ENCODE data around the gene CDAN1.
"Not testable (repeated sequence)": the region's sequence is repeated elsewhere in the genome, so short reads cannot be mapped to it uniquely, and the experiment has no call there.

Gene CDAN1
- total RNA-seq = 30.7 to 44.7 (median 35.8) reads per million in 3 donors

GRCh38 chr15:42736793-42737528, at the start of gene CDAN1:
Gene CDAN1, minus strand, starts transcription at chr15:42737128. Its CDS starts 26 bp downstream, at chr15:42737102.
- peak; percentile 89 to 92 (median 89) for DNase-seq
- Histone ChIP-seq H3K4me1 (ENCODE audit: control insufficient read depth, insufficient read depth, low read length, poor library complexity, severe bottlenecking) (peaks cover 12% of the 10 kb centered on the region), H3K27me3 (replicated peaks; ENCODE audit: control insufficient read depth, insufficient read depth, low read length, poor library complexity, severe bottlenecking) (no peaks in the 10 kb centered on the region), H3K36me3 (ENCODE audit: control insufficient read depth, insufficient read depth, low read length) (peaks cover 18% of the 10 kb centered on the region), H3K9me3 (ENCODE audit: control insufficient read depth, low read length) (no peaks in the 10 kb centered on the region), H3K27ac (ENCODE audit: insufficient read depth, low read length, poor library complexity, severe bottlenecking) (peak within 1 kb of the TSS; percentile 72), H3K4me3 (ENCODE audit: insufficient read depth, low read depth, low read length, poor library complexity, severe bottlenecking) (peak within 1 kb of the TSS; percentile 80)

GRCh38 chr15:42785569-42785968, 48.6 kb upstream of the CDAN1 start:
- H3K4me3 ChIP-seq (ENCODE audit: insufficient read depth, low read depth, low read length, poor library complexity, severe bottlenecking) = no peak overlapping the region
- H3K27me3 ChIP-seq (replicated peaks; ENCODE audit: control insufficient read depth, insufficient read depth, low read length, poor library complexity, severe bottlenecking) = no peaks in the 10 kb centered on the region
- no peaks in the 10 kb centered on the region for H3K4me1 ChIP-seq (ENCODE audit: control insufficient read depth, insufficient read depth, low read length, poor library complexity, severe bottlenecking)
- H3K9me3 ChIP-seq (ENCODE audit: control insufficient read depth, low read length) = no peaks in the 10 kb centered on the region
- no peak overlapping the region for H3K27ac ChIP-seq (ENCODE audit: insufficient read depth, low read length, poor library complexity, severe bottlenecking)
- H3K36me3 ChIP-seq (ENCODE audit: control insufficient read depth, insufficient read depth, low read length) = peaks cover 4% of the 10 kb centered on the region
- DNase-seq = no peak

- no peaks in the 10 kb centered on the region for H3K9me3 ChIP-seq (ENCODE audit: control insufficient read depth, low read length)
- H3K27me3 ChIP-seq (replicated peaks; ENCODE audit: control insufficient read depth, insufficient read depth, low read length, poor library complexity, severe bottlenecking) = no peaks in the 10 kb centered on the region
- H3K4me3 ChIP-seq (ENCODE audit: insufficient read depth, low read depth, low read length, poor library complexity, severe bottlenecking) = no peak overlapping the region
- no peak overlapping the region for H3K27ac ChIP-seq (ENCODE audit: insufficient read depth, low read length, poor library complexity, severe bottlenecking)
- no peaks in the 10 kb centered on the region for H3K4me1 ChIP-seq (ENCODE audit: control insufficient read depth, insufficient read depth, low read length, poor library complexity, severe bottlenecking)
- peaks cover 4% of the 10 kb centered on the region for H3K36me3 ChIP-seq (ENCODE audit: control insufficient read depth, insufficient read depth, low read length)
- no peak for DNase-seq
These were observed 47.8 kb upstream of the CDAN1 start for GRCh38 chr15:42784705-42785104.

GRCh38 chr15:42782716-42783115, 45.8 kb upstream of the CDAN1 start:
- Histone ChIP-seq H3K27me3 (replicated peaks; ENCODE audit: control insufficient read depth, insufficient read depth, low read length, poor library complexity, severe bottlenecking) (no peaks in the 10 kb centered on the region), H3K36me3 (ENCODE audit: control insufficient read depth, insufficient read depth, low read length) (peaks cover 4% of the 10 kb centered on the region), H3K9me3 (ENCODE audit: control insufficient read depth, low read length) (no peaks in the 10 kb centered on the region), H3K27ac (ENCODE audit: insufficient read depth, low read length, poor library complexity, severe bottlenecking) (no peak overlapping the region), H3K4me3 (ENCODE audit: insufficient read depth, low read depth, low read length, poor library complexity, severe bottlenecking) (no peak overlapping the region), H3K4me1 (ENCODE audit: control insufficient read depth, insufficient read depth, low read length, poor library complexity, severe bottlenecking) (no peaks in the 10 kb centered on the region)
- no peak for DNase-seq

GRCh38 chr15:42775416-42775815, 38.5 kb upstream of the CDAN1 start:
- Histone ChIP-seq H3K4me1 (ENCODE audit: control insufficient read depth, insufficient read depth, low read length, poor library complexity, severe bottlenecking) (no peaks in the 10 kb centered on the region), H3K9me3 (ENCODE audit: control insufficient read depth, low read length) (no peaks in the 10 kb centered on the region), H3K27me3 (replicated peaks; ENCODE audit: control insufficient read depth, insufficient read depth, low read length, poor library complexity, severe bottlenecking) (no peaks in the 10 kb centered on the region), H3K27ac (ENCODE audit: insufficient read depth, low read length, poor library complexity, severe bottlenecking) (no peak overlapping the region), H3K36me3 (ENCODE audit: control insufficient read depth, insufficient read depth, low read length) (peaks cover 13% of the 10 kb centered on the region), H3K4me3 (ENCODE audit: insufficient read depth, low read depth, low read length, poor library complexity, severe bottlenecking) (no peak overlapping the region)
- no peak for DNase-seq

GRCh38 chr15:42772901-42773300, 36.0 kb upstream of the CDAN1 start:
- no peaks in the 10 kb centered on the region for H3K9me3 ChIP-seq (ENCODE audit: control insufficient read depth, low read length)

GRCh38 chr15:42772144-42772543, 35.2 kb upstream of the CDAN1 start:
- no peak for DNase-seq
- Histone ChIP-seq H3K27ac (ENCODE audit: insufficient read depth, low read length, poor library complexity, severe bottlenecking) (no peak overlapping the region), H3K9me3 (ENCODE audit: control insufficient read depth, low read length) (no peaks in the 10 kb centered on the region), H3K4me1 (ENCODE audit: control insufficient read depth, insufficient read depth, low read length, poor library complexity, severe bottlenecking) (no peaks in the 10 kb centered on the region), H3K27me3 (replicated peaks; ENCODE audit: control insufficient read depth, insufficient read depth, low read length, poor library complexity, severe bottlenecking) (no peaks in the 10 kb centered on the region), H3K36me3 (ENCODE audit: control insufficient read depth, insufficient read depth, low read length) (peaks cover 16% of the 10 kb centered on the region), H3K4me3 (ENCODE audit: insufficient read depth, low read depth, low read length, poor library complexity, severe bottlenecking) (no peak overlapping the region)

More at GRCh38 chr15:42772901-42773300, 36.0 kb upstream of the CDAN1 start:
- Histone ChIP-seq H3K36me3 (ENCODE audit: control insufficient read depth, insufficient read depth, low read length) (peaks cover 16% of the 10 kb centered on the region), H3K27ac (ENCODE audit: insufficient read depth, low read length, poor library complexity, severe bottlenecking) (no peak overlapping the region), H3K4me1 (ENCODE audit: control insufficient read depth, insufficient read depth, low read length, poor library complexity, severe bottlenecking) (no peaks in the 10 kb centered on the region), H3K4me3 (ENCODE audit: insufficient read depth, low read depth, low read length, poor library complexity, severe bottlenecking) (no peak overlapping the region), H3K27me3 (replicated peaks; ENCODE audit: control insufficient read depth, insufficient read depth, low read length, poor library complexity, severe bottlenecking) (no peaks in the 10 kb centered on the region)
- no peak for DNase-seq

- H3K27me3 ChIP-seq (replicated peaks; ENCODE audit: control insufficient read depth, insufficient read depth, low read length, poor library complexity, severe bottlenecking); H3K4me1 ChIP-seq (ENCODE audit: control insufficient read depth, insufficient read depth, low read length, poor library complexity, severe bottlenecking); H3K9me3 ChIP-seq (ENCODE audit: control insufficient read depth, low read length); H3K27ac ChIP-seq (ENCODE audit: insufficient read depth, low read length, poor library complexity, severe bottlenecking); DNase-seq; H3K36me3 ChIP-seq (ENCODE audit: control insufficient read depth, insufficient read depth, low read length); H3K4me3 ChIP-seq (ENCODE audit: insufficient read depth, low read depth, low read length, poor library complexity, severe bottlenecking): not testable (repeated sequence)
These were observed 29.2 kb upstream of the CDAN1 start for GRCh38 chr15:42766109-42766508.

GRCh38 chr15:42764154-42764731, 27.3 kb upstream of the CDAN1 start:
- not testable (repeated sequence) for H3K36me3 ChIP-seq (ENCODE audit: control insufficient read depth, insufficient read depth, low read length); DNase-seq; H3K27me3 ChIP-seq (replicated peaks; ENCODE audit: control insufficient read depth, insufficient read depth, low read length, poor library complexity, severe bottlenecking); H3K27ac ChIP-seq (ENCODE audit: insufficient read depth, low read length, poor library complexity, severe bottlenecking); H3K9me3 ChIP-seq (ENCODE audit: control insufficient read depth, low read length); H3K4me3 ChIP-seq (ENCODE audit: insufficient read depth, low read depth, low read length, poor library complexity, severe bottlenecking); H3K4me1 ChIP-seq (ENCODE audit: control insufficient read depth, insufficient read depth, low read length, poor library complexity, severe bottlenecking)

GRCh38 chr15:42761813-42762212, 24.9 kb upstream of the CDAN1 start:
- not testable (repeated sequence) for DNase-seq; H3K36me3 ChIP-seq (ENCODE audit: control insufficient read depth, insufficient read depth, low read length); H3K27me3 ChIP-seq (replicated peaks; ENCODE audit: control insufficient read depth, insufficient read depth, low read length, poor library complexity, severe bottlenecking); H3K27ac ChIP-seq (ENCODE audit: insufficient read depth, low read length, poor library complexity, severe bottlenecking); H3K9me3 ChIP-seq (ENCODE audit: control insufficient read depth, low read length); H3K4me3 ChIP-seq (ENCODE audit: insufficient read depth, low read depth, low read length, poor library complexity, severe bottlenecking); H3K4me1 ChIP-seq (ENCODE audit: control insufficient read depth, insufficient read depth, low read length, poor library complexity, severe bottlenecking)

All from effector memory CD4-positive, alpha-beta T cell (primary cell).